KMS-11 (cell line): ENCODE measurements around the gene NACAD.

ENCODE experiments used
- H2AFZ ChIP-seq: fragments of 200-600 bp; sonication (generic); 2 replicates; pipeline ENCODE4 v1.6.1; 2016; ENCODE audit warnings: antibody characterized with exemption, mixed run types, low read depth
- H3K27ac ChIP-seq: fragments of 200-600 bp; sonication (generic); 2 replicates; pipeline ENCODE4 v1.6.1; 2016; ENCODE audit warnings: mild to moderate bottlenecking, mixed run types
- H3K27me3 ChIP-seq: fragments of 200-600 bp; sonication (generic); 2 replicates; pipeline ENCODE4 v1.6.1; 2017; ENCODE audit warnings: mild to moderate bottlenecking, low read depth, mixed run types, moderate library complexity; ENCODE audit not compliant: insufficient read depth
- H3K36me3 ChIP-seq: fragments of 200-600 bp; sonication (generic); 2 replicates; pipeline ENCODE4 v1.6.1; 2017; ENCODE audit warnings: mild to moderate bottlenecking, mixed run types; ENCODE audit not compliant: insufficient read depth
- H3K4me1 ChIP-seq: fragments of 200-600 bp; sonication (generic); 2 replicates; pipeline ENCODE4 v1.6.1; 2016; ENCODE audit warnings: mild to moderate bottlenecking, low read depth, mixed run types; ENCODE audit not compliant: poor library complexity, severe bottlenecking
- H3K4me2 ChIP-seq: fragments of 200-600 bp; sonication (generic); 2 replicates; pipeline ENCODE4 v1.7.0; 2016; ENCODE audit warnings: mild to moderate bottlenecking, mixed run types
- H3K4me3 ChIP-seq: fragments of 200-600 bp; sonication (generic); IDR thresholded peaks from 2 replicates; pipeline ENCODE4 v1.6.1; 2017; ENCODE audit warnings: low read depth, low read length, mixed read lengths; ENCODE audit not compliant: insufficient read depth
- H3K79me2 ChIP-seq: fragments of 200-600 bp; sonication (generic); 2 replicates; pipeline ENCODE4 v1.6.1; 2016; ENCODE audit warnings: low read depth, mixed run types; ENCODE audit not compliant: insufficient read depth
- H3K9ac ChIP-seq: fragments of 200-600 bp; sonication (generic); 2 replicates; pipeline ENCODE4 v1.6.1; 2016; ENCODE audit warnings: mild to moderate bottlenecking, mixed run types
- H4K20me1 ChIP-seq: fragments of 200-600 bp; sonication (generic); 2 replicates; pipeline ENCODE4 v1.6.1; 2016; ENCODE audit warnings: mild to moderate bottlenecking, mixed run types; ENCODE audit not compliant: insufficient read depth
- CTCF ChIP-seq: fragments of 200-600 bp; sonication (generic); conservative IDR thresholded peaks from 2 replicates; pipeline ENCODE4 v1.6.1; 2017; ENCODE audit warnings: low read depth, mild to moderate bottlenecking, antibody characterized with exemption, low read length, moderate library complexity, mixed read lengths

The NACAD gene

GRCh38 chr7:45098983-45099839, 10.4 kb upstream of the NACAD start:
- Histone ChIP-seq H3K79me2 (no peaks in the 10 kb centered on the region), H3K4me3 (no peak overlapping the region), H3K36me3 (peaks cover 33% of the 10 kb centered on the region; the same call in 1 of the 2 replicates), H3K4me2 (no peak overlapping the region), H3K27me3 (no peaks in the 10 kb centered on the region), H3K27ac (no peak overlapping the region), H3K4me1 (no peaks in the 10 kb centered on the region), H2AFZ (no peak overlapping the region), H4K20me1 (0 out of 2 replicates have a peak, but pooled peaks cover 3% of the 10 kb centered on the region), H3K9ac (no peak overlapping the region)
- TF ChIP-seq CTCF = no peak

- Histone ChIP-seq H3K4me2 (no peak overlapping the region), H2AFZ (no peak overlapping the region), H3K27ac (no peak overlapping the region), H3K9ac (no peak overlapping the region), H3K79me2 (no peaks in the 10 kb centered on the region), H4K20me1 (no peaks in the 10 kb centered on the region), H3K36me3 (no peaks in the 10 kb centered on the region), H3K4me1 (peaks cover 3% of the 10 kb centered on the region), H3K4me3 (no peak overlapping the region), H3K27me3 (no peaks in the 10 kb centered on the region)
- no peak for TF ChIP-seq CTCF
Observed at GRCh38 chr7:45092931-45093235, 4.1 kb upstream of the NACAD start.

GRCh38 chr7:45092100-45092930, 3.5 kb upstream of the NACAD start:
- no peak for TF ChIP-seq CTCF
- Histone ChIP-seq H4K20me1 (no peaks in the 10 kb centered on the region), H3K27ac (no peak overlapping the region), H3K4me1 (peaks cover 3% of the 10 kb centered on the region), H3K4me3 (no peak overlapping the region), H3K79me2 (no peaks in the 10 kb centered on the region), H3K4me2 (no peak overlapping the region), H3K27me3 (no peaks in the 10 kb centered on the region), H2AFZ (no peak overlapping the region), H3K9ac (no peak overlapping the region), H3K36me3 (no peaks in the 10 kb centered on the region)

- Histone ChIP-seq H3K4me2 (no peak overlapping the region), H3K4me3 (no peak overlapping the region), H3K27ac (no peak overlapping the region), H3K79me2 (no peaks in the 10 kb centered on the region), H3K9ac (no peak overlapping the region), H2AFZ (no peak overlapping the region; the same call in 1 of the 2 replicates), H3K4me1 (peaks cover 3% of the 10 kb centered on the region), H3K27me3 (no peaks in the 10 kb centered on the region), H4K20me1 (no peaks in the 10 kb centered on the region), H3K36me3 (no peaks in the 10 kb centered on the region)
- no peak for TF ChIP-seq CTCF
Observed at GRCh38 chr7:45089341-45089891, 647 bp upstream of the NACAD start.
